Stomach (tissue), 4 donors: ENCODE measurements around the gene MANF.

Experiments used
- EP300 ChIP-seq: sonication (generic); formaldehyde crosslinking; IDR thresholded peaks from one replicate; pipeline ENCODE4 v1.6.1; 2017; ENCODE audit warnings: antibody characterized with exemption
- POLR2A ChIP-seq, 4 donors: fragments of 450-650 bp; IDR thresholded peaks; one replicate each; pipeline ENCODE4 v1.6.1; 2016; ENCODE audit warnings: antibody characterized with exemption in 4 of 4, control low read depth in 2 of 4, mild to moderate bottlenecking in 1 of 4, moderate library complexity in 1 of 4
- TF ChIP-seq, protein P1 (sequence below), 7 experiments: fragments of 450-650 bp in 4 of 7; fragments of 200-600 bp in 3 of 7; sonication (generic) in 3 of 7; IDR thresholded peaks; one replicate each; pipeline ENCODE4 v1.5.1; 2016 to 2019; ENCODE audit warnings: antibody characterized with exemption in 7 of 7, control low read depth in 2 of 7, mild to moderate bottlenecking in 1 of 7

DNA sequence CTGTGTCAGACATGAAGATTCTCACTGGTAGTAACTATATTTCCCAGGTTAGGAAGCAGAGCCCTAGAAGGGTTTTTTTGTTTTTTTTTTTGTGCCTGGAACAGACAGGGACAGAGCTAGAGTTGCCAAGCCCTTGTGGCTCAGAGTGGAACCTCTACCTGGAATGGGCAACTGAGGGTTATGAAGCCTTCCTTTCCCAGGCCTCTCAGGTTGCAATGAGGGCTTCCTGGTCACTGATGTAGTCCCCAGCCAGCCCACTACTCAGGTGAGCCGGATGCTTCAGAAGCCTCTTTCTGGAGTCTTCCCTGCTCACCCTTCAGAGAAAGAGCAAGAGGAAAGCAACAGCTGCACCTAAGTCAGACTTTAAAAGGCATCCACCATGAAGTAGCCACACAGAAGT is 48.8 kb upstream of the MANF start:
- TF ChIP-seq EP300 = no peak
- TF ChIP-seq, protein P1, sequence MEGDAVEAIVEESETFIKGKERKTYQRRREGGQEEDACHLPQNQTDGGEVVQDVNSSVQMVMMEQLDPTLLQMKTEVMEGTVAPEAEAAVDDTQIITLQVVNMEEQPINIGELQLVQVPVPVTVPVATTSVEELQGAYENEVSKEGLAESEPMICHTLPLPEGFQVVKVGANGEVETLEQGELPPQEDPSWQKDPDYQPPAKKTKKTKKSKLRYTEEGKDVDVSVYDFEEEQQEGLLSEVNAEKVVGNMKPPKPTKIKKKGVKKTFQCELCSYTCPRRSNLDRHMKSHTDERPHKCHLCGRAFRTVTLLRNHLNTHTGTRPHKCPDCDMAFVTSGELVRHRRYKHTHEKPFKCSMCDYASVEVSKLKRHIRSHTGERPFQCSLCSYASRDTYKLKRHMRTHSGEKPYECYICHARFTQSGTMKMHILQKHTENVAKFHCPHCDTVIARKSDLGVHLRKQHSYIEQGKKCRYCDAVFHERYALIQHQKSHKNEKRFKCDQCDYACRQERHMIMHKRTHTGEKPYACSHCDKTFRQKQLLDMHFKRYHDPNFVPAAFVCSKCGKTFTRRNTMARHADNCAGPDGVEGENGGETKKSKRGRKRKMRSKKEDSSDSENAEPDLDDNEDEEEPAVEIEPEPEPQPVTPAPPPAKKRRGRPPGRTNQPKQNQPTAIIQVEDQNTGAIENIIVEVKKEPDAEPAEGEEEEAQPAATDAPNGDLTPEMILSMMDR (IDR thresholded peaks at IDR 0.05) = no peak
- TF ChIP-seq POLR2A (IDR thresholded peaks at IDR 0.05) = no peak
